ENCODE measurements around the gene ZNF224.
A peak's percentile ranks its signal among the peaks of the same experiment; 100 is the strongest.

- TF ChIP-seq CTCF (IDR thresholded peaks at IDR 0.05; ENCODE audit: borderline replicate concordance, extremely low read depth, low read length, poor library complexity, severe bottlenecking) (peak; percentile 14), EZH2 (IDR thresholded peaks at IDR 0.05; ENCODE audit: borderline replicate concordance, low read depth, low read length, severe bottlenecking) (no peak)
These were observed 38.3 kb upstream of the ZNF224 start for GRCh38 chr19:44055870-44056269.
